AG04450 (cell line): ENCODE measurements around the gene MMUT. TPM values are rescaled to one million over a fixed set of nuclear protein-coding genes. Genes with fewer than 3 reads are reported as not detected.

Source experiments
- CTCF ChIA-PET: fragments of 300-600, 350-600 bp; formaldehyde crosslinking; extraction: SDS; loops from one replicate; lab custom pipeline; 2022; ENCODE audit warnings: antibody characterized with exemption, inconsistent platforms; lab: Charles Lee
- POLR2A ChIA-PET: fragments of 350-600 bp; formaldehyde crosslinking; extraction: SDS; loops from one replicate; lab custom pipeline; 2021; ENCODE audit warnings: antibody characterized with exemption, inconsistent platforms; lab: Yijun Ruan, JAX
- DNase-seq: peaks from one replicate; pipeline ENCODE4 v3.0.0-alpha.2; 2011; ENCODE audit warnings: low read depth, low spot score
- H3K27ac ChIP-seq: one replicate; pipeline ENCODE4 v1.5.1; 2012; ENCODE audit warnings: low read depth, low read length, control low read depth
- H3K27me3 ChIP-seq: one replicate; pipeline ENCODE4 v1.6.0; 2012; ENCODE audit warnings: low read length; ENCODE audit not compliant: control insufficient read depth, insufficient read depth
- H3K4me3 ChIP-seq: 2 replicates; pipeline ENCODE4 v1.5.1; 2011; ENCODE audit warnings: mild to moderate bottlenecking, low read depth, low read length, control low read depth
- H3K9me3 ChIP-seq: 2 replicates; pipeline ENCODE4 v1.5.1; 2012; ENCODE audit warnings: low read length; ENCODE audit not compliant: control insufficient read depth, insufficient read depth
- polyA plus RNA-seq: library from polyadenylated mRNA; depleted of rRNA; stranded (reverse); fragments of >200 nt; gene quantifications from 2 replicates; pipeline ENCODE4 v1.2.3, GENCODE V29; 2011
- TF ChIP-seq, protein P1 (sequence below): IDR thresholded peaks from 2 replicates; pipeline ENCODE4 v1.5.1; 2011; ENCODE audit warnings: low read depth, low read length, control low read depth, inconsistent platforms

MMUT gene
- polyA plus RNA-seq, 1 experiment = 26.8 TPM

DNA sequence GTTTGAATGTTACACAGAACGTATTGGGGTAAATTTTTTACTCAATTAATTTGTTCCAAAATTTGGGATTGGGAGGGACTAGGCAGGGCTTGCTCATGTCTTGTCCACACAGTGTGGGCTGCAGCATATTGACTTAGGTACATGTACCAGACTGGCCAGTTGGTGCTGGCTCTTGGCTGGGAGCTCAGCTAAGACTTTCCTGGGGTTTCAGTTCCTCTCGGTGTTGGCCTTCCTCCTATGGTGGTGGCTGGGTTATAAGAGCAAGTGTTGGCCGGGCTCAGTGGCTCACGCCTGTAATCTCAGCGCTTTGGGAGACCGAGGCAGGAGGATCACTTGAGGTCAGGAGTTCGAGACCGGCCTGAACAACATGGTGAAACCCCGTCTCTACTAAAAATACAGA is 5.0 kb upstream of the MMUT start:
- CTCF ChIA-PET = interaction anchor here (1.5 kb wide), 1 partner anchor 15 kb away, joined by 7 read pairs; no protein-coding TSS in a partner anchor
- no peak for DNase-seq
- Histone ChIP-seq H3K27me3 (no peaks in the 10 kb centered on the region), H3K27ac (no peak overlapping the region), H3K4me3 (no peak overlapping the region), H3K9me3 (no peaks in the 10 kb centered on the region)
- POLR2A ChIA-PET = no interaction called here
- TF ChIP-seq, protein P1, sequence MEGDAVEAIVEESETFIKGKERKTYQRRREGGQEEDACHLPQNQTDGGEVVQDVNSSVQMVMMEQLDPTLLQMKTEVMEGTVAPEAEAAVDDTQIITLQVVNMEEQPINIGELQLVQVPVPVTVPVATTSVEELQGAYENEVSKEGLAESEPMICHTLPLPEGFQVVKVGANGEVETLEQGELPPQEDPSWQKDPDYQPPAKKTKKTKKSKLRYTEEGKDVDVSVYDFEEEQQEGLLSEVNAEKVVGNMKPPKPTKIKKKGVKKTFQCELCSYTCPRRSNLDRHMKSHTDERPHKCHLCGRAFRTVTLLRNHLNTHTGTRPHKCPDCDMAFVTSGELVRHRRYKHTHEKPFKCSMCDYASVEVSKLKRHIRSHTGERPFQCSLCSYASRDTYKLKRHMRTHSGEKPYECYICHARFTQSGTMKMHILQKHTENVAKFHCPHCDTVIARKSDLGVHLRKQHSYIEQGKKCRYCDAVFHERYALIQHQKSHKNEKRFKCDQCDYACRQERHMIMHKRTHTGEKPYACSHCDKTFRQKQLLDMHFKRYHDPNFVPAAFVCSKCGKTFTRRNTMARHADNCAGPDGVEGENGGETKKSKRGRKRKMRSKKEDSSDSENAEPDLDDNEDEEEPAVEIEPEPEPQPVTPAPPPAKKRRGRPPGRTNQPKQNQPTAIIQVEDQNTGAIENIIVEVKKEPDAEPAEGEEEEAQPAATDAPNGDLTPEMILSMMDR = no peak

DNA sequence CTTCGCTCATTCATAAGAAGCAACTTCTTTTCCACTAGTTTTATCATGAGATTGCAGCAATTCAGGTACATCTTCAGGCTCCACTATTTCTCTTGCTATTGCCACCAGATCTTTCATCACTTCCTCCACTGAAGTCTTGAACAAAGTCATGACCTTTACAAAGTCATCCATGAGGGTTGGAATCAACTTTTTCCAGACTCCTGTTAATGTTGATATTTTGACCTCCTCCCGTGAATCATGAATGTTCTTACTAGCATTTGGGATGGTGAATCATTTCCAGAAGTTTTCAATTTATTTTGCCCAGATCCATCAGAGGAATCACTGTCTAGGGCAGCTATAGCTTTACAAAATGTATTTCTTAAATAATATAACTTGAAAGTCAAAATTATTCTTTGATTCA is 1.6 kb upstream of the MMUT start:
- no peaks in the 10 kb centered on the region for H3K9me3 ChIP-seq
- TF ChIP-seq, protein P1 = no peak
- POLR2A ChIA-PET = no interaction called here
- H3K27ac ChIP-seq = no peak overlapping the region
- H3K4me3 ChIP-seq = no peak overlapping the region
- CTCF ChIA-PET = interaction anchor here (1.2 kb wide), 1 partner anchor 11 kb away, joined by 3 read pairs; no protein-coding TSS in a partner anchor
- no peaks in the 10 kb centered on the region for H3K27me3 ChIP-seq
- DNase-seq = no peak

DNA sequence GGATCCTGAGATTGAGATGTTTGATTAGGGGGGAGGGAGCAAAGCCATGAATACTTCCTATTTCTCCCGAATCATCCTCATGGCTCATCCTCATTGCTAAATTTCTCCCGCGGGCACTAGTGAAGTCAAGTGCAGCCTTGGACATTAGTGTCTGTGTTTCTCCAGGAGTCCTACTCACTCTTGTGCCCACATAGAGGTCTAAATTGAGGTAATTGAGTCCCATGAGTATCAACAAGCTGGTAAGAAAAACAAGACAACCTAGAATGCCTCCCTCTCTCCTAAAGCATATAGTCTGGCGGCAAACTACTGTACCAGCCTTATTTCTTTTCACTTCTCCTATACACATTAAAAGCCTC is 537 bp upstream of the MMUT start:
- ChIA-PET POLR2A (no interaction called here), CTCF (no interaction called here)
- peak overlapping the region; percentile 94 for H3K4me3 ChIP-seq
- H3K27ac ChIP-seq = no peak overlapping the region
- TF ChIP-seq, protein P1 = no peak
- H3K9me3 ChIP-seq = no peaks in the 10 kb centered on the region
- no peak for DNase-seq
- no peaks in the 10 kb centered on the region for H3K27me3 ChIP-seq

GRCh38 chr6:49462599-49462926 is 490 bp downstream of the MMUT start:
- CTCF ChIA-PET = interaction anchor here (1.6 kb wide), 2 partner anchors 9 to 52 kb away, joined by 6 to 7 read pairs; no protein-coding TSS in a partner anchor
- POLR2A ChIA-PET = no interaction called here
- Histone ChIP-seq H3K9me3 (no peaks in the 10 kb centered on the region), H3K27me3 (no peaks in the 10 kb centered on the region), H3K27ac (peak overlapping the region; percentile 65), H3K4me3 (peak overlapping the region; percentile 94)
- TF ChIP-seq, protein P1 = no peak
- DNase-seq = no peak

DNA sequence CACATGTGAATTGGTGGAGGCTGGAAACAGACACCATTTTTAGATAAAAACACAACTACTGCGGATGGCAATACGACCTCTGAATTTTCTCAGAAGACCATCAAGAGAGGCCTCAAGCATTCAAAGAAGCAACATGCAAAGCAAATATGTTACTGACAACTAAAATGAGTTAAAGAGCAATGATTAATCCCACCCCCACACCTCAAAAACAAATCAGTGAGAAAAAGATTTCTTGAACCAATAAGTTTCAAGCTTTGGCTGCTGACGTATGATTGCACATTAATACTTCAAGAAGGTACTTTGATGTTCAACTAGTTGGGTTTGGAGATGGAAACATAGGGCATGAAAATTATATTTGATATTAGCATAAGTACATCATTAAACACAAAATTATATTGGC is 982 bp downstream of the MMUT start:
- CTCF ChIA-PET = interaction anchor here (0.7 to 1.6 kb wide), 3 partner anchors 9 to 70 kb away, joined by 3 to 7 read pairs (median 6); no protein-coding TSS in a partner anchor
- Histone ChIP-seq H3K4me3 (peak overlapping the region; percentile 94), H3K27ac (no peak overlapping the region), H3K9me3 (no peaks in the 10 kb centered on the region), H3K27me3 (no peaks in the 10 kb centered on the region)
- DNase-seq = no peak
- TF ChIP-seq, protein P1 = no peak
- POLR2A ChIA-PET = no interaction called here
